Retinal pigment epithelial cell (primary cell): ENCODE results near the gene DSCAML1.

Experiments used
- DNase-seq: peaks from one replicate; pipeline ENCODE4 v3.0.0-alpha.2; 2010; ENCODE audit warnings: low read depth
- H3K4me3 ChIP-seq: 2 replicates; pipeline ENCODE4 v1.5.1; 2011; ENCODE audit warnings: mild to moderate bottlenecking, low read length, control low read depth, moderate library complexity
- TF ChIP-seq, protein P1 (sequence below): conservative IDR thresholded peaks from 2 replicates; pipeline ENCODE4 v1.5.1; 2011; ENCODE audit warnings: low read depth, low read length, control low read depth, inconsistent platforms

The DSCAML1 gene

DNA sequence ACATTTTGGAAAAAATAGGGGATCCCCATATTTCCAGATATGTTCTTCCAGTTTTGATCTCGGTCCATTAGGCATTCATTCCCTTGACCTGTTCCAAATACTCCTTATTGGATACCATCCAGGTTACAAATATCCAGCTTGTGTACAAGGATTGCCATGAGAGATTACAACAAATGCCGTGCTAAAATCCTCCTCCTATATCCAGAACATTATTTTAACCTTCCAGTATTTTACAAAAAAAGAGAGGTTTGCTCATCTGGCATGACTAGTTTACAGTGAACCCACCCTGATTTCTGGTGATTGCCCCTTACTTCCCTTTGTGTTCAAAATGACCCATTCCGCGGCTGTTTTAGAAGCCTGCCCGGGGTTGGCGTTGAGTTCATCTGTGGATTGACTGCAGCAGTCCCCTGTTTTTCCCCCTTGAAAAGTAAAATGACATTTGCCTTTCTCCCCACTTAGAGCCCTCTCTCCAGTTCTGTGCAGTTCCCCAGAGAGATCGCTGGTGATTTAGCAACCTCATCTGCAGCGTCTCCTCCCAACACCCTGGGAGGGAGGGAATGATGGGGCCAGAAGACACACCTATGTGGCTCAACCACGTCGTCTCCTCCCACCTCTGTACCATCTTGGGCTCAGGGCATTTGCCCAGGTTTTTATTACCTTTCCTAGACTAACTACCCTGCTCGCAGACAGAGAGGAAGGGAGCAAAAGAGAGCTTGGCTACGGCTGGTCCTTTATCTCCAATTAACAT is 73.6 kb downstream of the DSCAML1 start:
- TF ChIP-seq, protein P1, sequence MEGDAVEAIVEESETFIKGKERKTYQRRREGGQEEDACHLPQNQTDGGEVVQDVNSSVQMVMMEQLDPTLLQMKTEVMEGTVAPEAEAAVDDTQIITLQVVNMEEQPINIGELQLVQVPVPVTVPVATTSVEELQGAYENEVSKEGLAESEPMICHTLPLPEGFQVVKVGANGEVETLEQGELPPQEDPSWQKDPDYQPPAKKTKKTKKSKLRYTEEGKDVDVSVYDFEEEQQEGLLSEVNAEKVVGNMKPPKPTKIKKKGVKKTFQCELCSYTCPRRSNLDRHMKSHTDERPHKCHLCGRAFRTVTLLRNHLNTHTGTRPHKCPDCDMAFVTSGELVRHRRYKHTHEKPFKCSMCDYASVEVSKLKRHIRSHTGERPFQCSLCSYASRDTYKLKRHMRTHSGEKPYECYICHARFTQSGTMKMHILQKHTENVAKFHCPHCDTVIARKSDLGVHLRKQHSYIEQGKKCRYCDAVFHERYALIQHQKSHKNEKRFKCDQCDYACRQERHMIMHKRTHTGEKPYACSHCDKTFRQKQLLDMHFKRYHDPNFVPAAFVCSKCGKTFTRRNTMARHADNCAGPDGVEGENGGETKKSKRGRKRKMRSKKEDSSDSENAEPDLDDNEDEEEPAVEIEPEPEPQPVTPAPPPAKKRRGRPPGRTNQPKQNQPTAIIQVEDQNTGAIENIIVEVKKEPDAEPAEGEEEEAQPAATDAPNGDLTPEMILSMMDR, result no peak
- DNase-seq, result no peak
- no peak overlapping the region for H3K4me3 ChIP-seq

DNA sequence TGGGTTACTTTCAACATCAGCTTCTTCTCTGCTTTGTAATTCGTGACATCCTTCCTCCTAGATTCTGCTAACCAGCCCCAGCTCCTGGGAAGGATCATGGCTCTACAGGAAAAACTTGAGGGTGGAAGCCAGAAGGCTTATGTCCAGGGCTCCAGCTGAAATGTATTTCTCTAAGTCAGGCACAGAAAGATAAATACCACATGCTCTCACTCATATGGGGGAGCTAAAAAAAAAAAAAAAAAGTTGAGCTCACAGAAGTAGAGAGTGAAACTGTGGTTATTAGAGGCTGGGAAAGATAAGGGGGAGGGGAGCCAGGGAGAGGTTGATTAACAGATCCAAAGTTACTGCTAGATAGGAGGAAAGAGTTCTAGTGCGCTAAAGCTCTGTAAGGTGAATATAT is 74.9 kb downstream of the DSCAML1 start:
- TF ChIP-seq, protein P1, result no peak
- DNase-seq, result no peak
- H3K4me3 ChIP-seq, result no peak overlapping the region

DNA sequence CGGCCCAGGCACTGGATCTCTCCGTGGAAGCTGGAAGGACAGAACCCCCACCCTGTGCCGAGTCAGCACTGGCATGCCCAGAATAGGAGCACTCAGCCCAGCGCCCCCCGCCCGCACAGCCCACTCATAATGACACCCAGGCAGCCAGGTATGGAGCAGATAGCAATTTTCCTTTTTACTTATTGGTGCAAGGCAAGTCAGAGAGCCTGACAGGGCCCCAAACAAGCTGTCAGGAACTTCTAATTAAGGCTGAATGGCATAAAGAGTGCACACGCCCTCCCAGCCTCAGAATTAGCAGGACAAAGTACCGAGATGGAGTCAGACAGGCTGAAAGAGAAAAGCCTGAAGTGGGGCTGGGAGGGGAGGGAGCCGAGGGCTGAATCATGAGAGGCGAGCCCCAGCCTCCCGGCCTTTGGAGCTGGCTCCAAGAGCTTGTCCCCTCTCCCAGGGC is 76.9 kb downstream of the DSCAML1 start:
- no peak overlapping the region for H3K4me3 ChIP-seq
- DNase-seq, result peak; percentile 22
- TF ChIP-seq, protein P1, result no peak

DNA sequence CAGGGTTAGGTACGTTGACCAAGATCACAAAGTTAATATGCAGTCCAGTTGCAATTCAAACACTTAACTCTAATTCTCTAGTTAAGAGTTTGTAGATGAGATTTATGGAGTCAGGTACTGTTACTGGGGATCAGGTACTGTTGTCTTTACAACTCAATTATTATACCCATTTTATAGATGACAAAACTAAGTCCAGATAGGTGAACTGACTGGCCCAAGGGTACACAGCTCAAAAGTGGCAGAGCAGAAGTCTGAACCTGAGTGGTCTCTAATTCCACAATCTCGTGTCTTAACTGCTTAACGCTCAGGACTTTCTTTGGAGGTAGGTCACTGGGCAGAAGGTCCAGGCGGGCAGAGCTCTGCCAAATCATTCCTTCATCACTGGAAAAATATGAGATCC is 77.5 kb downstream of the DSCAML1 start:
- no peak overlapping the region for H3K4me3 ChIP-seq
- TF ChIP-seq, protein P1, result no peak
- DNase-seq, result no peak

DNA sequence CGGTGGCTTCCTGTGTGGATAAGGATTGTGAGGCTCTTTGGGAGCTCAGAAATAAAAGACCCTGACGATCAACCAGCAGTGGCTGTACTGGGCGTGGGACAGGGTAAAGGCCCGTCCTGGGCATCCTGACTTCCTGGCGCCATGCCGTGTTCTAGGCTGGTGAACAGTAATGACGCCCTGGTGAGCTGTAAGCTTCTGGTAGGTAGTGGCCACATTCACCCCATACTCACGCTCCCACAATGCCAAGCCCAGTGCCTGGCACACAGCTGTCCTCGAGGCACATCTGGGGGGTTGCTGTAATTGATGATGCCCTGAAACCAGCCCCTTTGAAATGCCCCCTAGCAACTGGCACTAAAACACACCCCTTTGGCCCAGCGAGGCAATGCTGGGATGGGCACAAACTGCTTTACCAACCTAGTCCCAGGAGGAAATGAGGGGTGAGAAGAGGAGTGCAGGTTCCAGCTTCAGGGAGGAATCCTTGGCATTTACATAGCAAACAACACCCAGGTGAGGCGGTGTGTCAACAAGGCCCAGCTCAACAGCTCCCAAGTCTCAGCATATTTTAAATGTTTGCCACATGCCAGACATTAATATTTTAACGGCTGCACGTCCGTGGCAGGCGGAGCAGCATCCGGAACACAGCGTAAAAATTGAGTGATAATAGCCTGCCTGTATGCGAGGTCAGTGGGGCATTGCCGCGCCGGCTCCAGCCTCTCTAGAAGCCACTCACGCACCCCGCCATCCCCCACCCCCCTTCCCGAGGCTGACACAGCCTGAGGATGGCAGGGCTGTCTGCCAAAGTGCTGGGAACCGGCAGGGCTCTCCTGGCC is 79.3 kb downstream of the DSCAML1 start:
- peak; percentile 26 for DNase-seq
- no peak overlapping the region for H3K4me3 ChIP-seq

DNA sequence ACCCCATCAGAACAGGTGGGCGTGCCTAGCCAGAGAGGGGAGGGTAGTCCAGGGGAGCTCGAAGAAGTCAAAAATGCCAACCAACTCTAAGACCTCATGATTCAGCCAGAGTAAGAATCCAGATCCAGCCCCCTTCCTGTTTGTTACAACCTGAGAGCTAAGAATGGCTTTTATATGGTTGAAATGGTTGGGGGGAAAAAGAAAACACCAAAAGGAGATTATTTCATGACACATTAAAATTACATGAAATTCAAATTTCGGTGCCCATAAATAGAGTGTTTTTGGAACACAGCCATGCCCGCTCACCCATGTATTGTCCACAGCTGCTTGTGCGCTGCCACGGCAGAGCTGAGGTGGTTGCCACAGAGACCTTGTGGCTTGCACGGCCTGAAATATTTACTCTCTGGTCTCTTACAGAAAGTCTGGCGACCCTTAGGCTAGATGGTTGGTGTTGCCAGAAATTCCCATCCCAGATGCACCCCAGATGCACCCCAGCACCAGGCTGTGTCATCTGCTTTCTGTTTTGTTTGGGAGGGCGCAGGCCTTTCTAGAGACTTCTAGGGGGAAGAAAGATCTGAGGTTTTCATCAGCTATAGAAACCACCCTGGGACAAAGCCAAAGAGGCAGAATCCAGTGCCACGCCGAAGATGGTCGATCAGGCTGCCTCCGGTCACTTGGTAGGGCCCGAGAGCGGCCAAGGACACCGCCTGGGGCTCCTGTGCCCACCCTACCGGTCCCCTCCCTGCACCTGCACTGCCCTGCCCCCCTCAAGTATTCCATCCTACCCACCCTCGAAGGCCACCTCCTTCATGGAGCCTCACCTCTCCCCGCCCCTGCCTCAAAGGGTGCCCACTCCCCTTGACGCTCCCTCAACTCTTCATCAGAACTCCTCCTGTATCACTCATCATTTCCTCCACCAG is 80.2 kb downstream of the DSCAML1 start:
- TF ChIP-seq, protein P1, result no peak
- H3K4me3 ChIP-seq, result no peak overlapping the region
- no peak for DNase-seq

More for the DNA sequence above, 79.3 kb downstream of the DSCAML1 start:
- TF ChIP-seq, protein P1, result no peak
